G401.6 (cell line): Measurements from ENCODE around the gene TNIK.

ENCODE experiments used
- FAIRE-seq: peaks from 2 replicates; lab custom pipeline; 2012; peaks lifted over from hg19 to GRCh38; lab: Jason Lieb, UNC

TNIK gene

GRCh38 chr3:171159822-171160157 lies 300.4 kb downstream of the TNIK start:
- no peak for FAIRE-seq

- no peak for FAIRE-seq
These were observed 301.0 kb downstream of the TNIK start for GRCh38 chr3:171159024-171159821.

GRCh38 chr3:171157980-171158379 lies 302.2 kb downstream of the TNIK start:
- no peak for FAIRE-seq

- FAIRE-seq = no peak
These were observed 302.9 kb downstream of the TNIK start for GRCh38 chr3:171157286-171157685.

GRCh38 chr3:171156401-171157010 lies 303.7 kb downstream of the TNIK start:
- FAIRE-seq = no peak

- FAIRE-seq = no peak
These were observed 305.0 kb downstream of the TNIK start for GRCh38 chr3:171155122-171155700.

GRCh38 chr3:171150945-171151344 lies 309.3 kb downstream of the TNIK start:
- no peak for FAIRE-seq

- no peak for FAIRE-seq
These were observed 310.6 kb downstream of the TNIK start for GRCh38 chr3:171149526-171150116.

- no peak for FAIRE-seq
These were observed 314.4 kb downstream of the TNIK start for GRCh38 chr3:171145798-171146197.

GRCh38 chr3:171142985-171143384 lies 317.2 kb downstream of the TNIK start:
- no peak for FAIRE-seq

GRCh38 chr3:171140246-171140645 lies 320.0 kb downstream of the TNIK start:
- no peak for FAIRE-seq

GRCh38 chr3:171138027-171138426 lies 322.2 kb downstream of the TNIK start:
- FAIRE-seq = no peak

GRCh38 chr3:171135549-171135948 lies 324.7 kb downstream of the TNIK start:
- no peak for FAIRE-seq

GRCh38 chr3:171133796-171134569 lies 326.2 kb downstream of the TNIK start:
- FAIRE-seq = no peak

GRCh38 chr3:171133337-171133736 lies 326.9 kb downstream of the TNIK start:
- FAIRE-seq = no peak

- FAIRE-seq = no peak
These were observed 327.3 kb downstream of the TNIK start for GRCh38 chr3:171132873-171133272.

GRCh38 chr3:171129827-171130226 lies 330.4 kb downstream of the TNIK start:
- FAIRE-seq = no peak

GRCh38 chr3:171127611-171128010 lies 332.6 kb downstream of the TNIK start:
- FAIRE-seq = no peak

- FAIRE-seq = no peak
These were observed 333.6 kb downstream of the TNIK start for GRCh38 chr3:171126478-171127209.

GRCh38 chr3:171125010-171125409 lies 335.2 kb downstream of the TNIK start:
- FAIRE-seq = no peak

- FAIRE-seq = no peak
These were observed 336.3 kb downstream of the TNIK start for GRCh38 chr3:171123915-171124314.

- FAIRE-seq = no peak
These were observed 337.3 kb downstream of the TNIK start for GRCh38 chr3:171122861-171123260.
